Activated T-cell treated with anti-CD3 and anti-CD28 coated beads, Interleukin-2, amount 50 U/mL, for 4 hours (primary cell): ENCODE data around the gene OR1S1. TPM values are rescaled to one million over a fixed set of nuclear protein-coding genes. Genes with fewer than 3 reads are reported as not detected.
"Not testable (repeated sequence)": the region's sequence is repeated elsewhere in the genome, so short reads cannot be mapped to it uniquely, and the experiment has no call there.

Source experiments
- ATAC-seq, 2 donors: fragments of 200-7000 bp; cut with Tn5 transposase; one replicate each; pipeline ENCODE4 v1.10.0; 2021
- DNase-seq: peaks from one replicate; pipeline ENCODE4 v3.0.0-alpha.2; 2020
- H3K27me3 Mint-ChIP-seq: one replicate; pipeline ENCODE4 v1.8.0; 2021; ENCODE audit warnings: low read depth, mixed read lengths
- H3K36me3 Mint-ChIP-seq: one replicate; pipeline ENCODE4 v1.8.0; 2022; ENCODE audit warnings: mixed read lengths; ENCODE audit not compliant: insufficient read depth
- H3K4me1 Mint-ChIP-seq: one replicate; pipeline ENCODE4 v1.8.0; 2021; ENCODE audit warnings: low read depth, mixed read lengths
- H3K4me3 Mint-ChIP-seq: one replicate; pipeline ENCODE4 v1.8.0; 2021; ENCODE audit warnings: mild to moderate bottlenecking, moderate library complexity, mixed read lengths
- H3K9me3 Mint-ChIP-seq: one replicate; pipeline ENCODE4 v1.8.0; 2021; ENCODE audit warnings: mixed read lengths
- total RNA-seq, 3 donors: library from RNA; stranded (reverse); gene quantifications; one replicate each; pipeline ENCODE4 v1.2.1, GENCODE V29; 2021

OR1S1 gene
- total RNA-seq = not detected

GRCh38 chr11:58212420-58212819 lies at the start of gene OR1S1:
Gene OR1S1 (plus strand): TSS chr11:58212720.
- ATAC-seq, H3K9me3 Mint-ChIP-seq, H3K4me1 Mint-ChIP-seq, H3K36me3 Mint-ChIP-seq, DNase-seq, H3K27me3 Mint-ChIP-seq, H3K4me3 Mint-ChIP-seq: not testable (repeated sequence)

GRCh38 chr11:58164389-58164788 lies 48.1 kb upstream of the OR1S1 start:
- Mint-ChIP-seq H3K27me3 (peaks cover 2% of the 10 kb centered on the region), H3K9me3 (no peaks in the 10 kb centered on the region), H3K4me1 (no peaks in the 10 kb centered on the region), H3K4me3 (no peak overlapping the region), H3K36me3 (no peaks in the 10 kb centered on the region)
- DNase-seq = no peak
- no peak for ATAC-seq

GRCh38 chr11:58164990-58165389 lies 47.5 kb upstream of the OR1S1 start:
- Mint-ChIP-seq H3K36me3 (no peaks in the 10 kb centered on the region), H3K4me1 (no peaks in the 10 kb centered on the region), H3K27me3 (peaks cover 3% of the 10 kb centered on the region), H3K9me3 (no peaks in the 10 kb centered on the region), H3K4me3 (no peak overlapping the region)
- DNase-seq (no peak), ATAC-seq (no peak)

GRCh38 chr11:58165504-58166106 lies 46.9 kb upstream of the OR1S1 start:
- Mint-ChIP-seq H3K4me1 (no peaks in the 10 kb centered on the region), H3K9me3 (no peaks in the 10 kb centered on the region), H3K36me3 (no peaks in the 10 kb centered on the region), H3K4me3 (no peak overlapping the region), H3K27me3 (peaks cover 3% of the 10 kb centered on the region)
- DNase-seq (no peak), ATAC-seq (no peak)

GRCh38 chr11:58177409-58178054 lies 35.0 kb upstream of the OR1S1 start:
- Mint-ChIP-seq H3K36me3 (no peaks in the 10 kb centered on the region), H3K4me3 (no peak overlapping the region), H3K27me3 (peaks cover 24% of the 10 kb centered on the region), H3K9me3 (no peaks in the 10 kb centered on the region), H3K4me1 (no peaks in the 10 kb centered on the region)
- DNase-seq (no peak), ATAC-seq (no peak)

- H3K27me3 Mint-ChIP-seq = peaks cover 24% of the 10 kb centered on the region
- H3K9me3 Mint-ChIP-seq = no peaks in the 10 kb centered on the region
- ATAC-seq (no peak), DNase-seq (no peak)
- H3K4me3 Mint-ChIP-seq = no peak overlapping the region
- no peaks in the 10 kb centered on the region for H3K4me1 Mint-ChIP-seq
- no peaks in the 10 kb centered on the region for H3K36me3 Mint-ChIP-seq
Observed at GRCh38 chr11:58178444-58178843, 34.1 kb upstream of the OR1S1 start.

GRCh38 chr11:58179648-58180047 lies 32.9 kb upstream of the OR1S1 start:
- ATAC-seq (no peak), DNase-seq (no peak)
- Mint-ChIP-seq H3K4me1 (no peaks in the 10 kb centered on the region), H3K9me3 (no peaks in the 10 kb centered on the region), H3K27me3 (peaks cover 20% of the 10 kb centered on the region), H3K36me3 (no peaks in the 10 kb centered on the region), H3K4me3 (no peak overlapping the region)

- Mint-ChIP-seq H3K4me3 (no peak overlapping the region), H3K27me3 (no peaks in the 10 kb centered on the region), H3K4me1 (no peaks in the 10 kb centered on the region), H3K36me3 (no peaks in the 10 kb centered on the region), H3K9me3 (no peaks in the 10 kb centered on the region)
- DNase-seq (no peak), ATAC-seq (no peak)
Observed at GRCh38 chr11:58186938-58187337, 25.6 kb upstream of the OR1S1 start.

GRCh38 chr11:58188770-58189169 lies 23.8 kb upstream of the OR1S1 start, which contains the start of gene OR9Q2:
Gene OR9Q2 (plus strand): TSS chr11:58189070. CDS start chr11:58190491, 1,421 bp downstream.
- Mint-ChIP-seq H3K36me3 (no peaks in the 10 kb centered on the region), H3K27me3 (no peaks in the 10 kb centered on the region), H3K9me3 (no peaks in the 10 kb centered on the region), H3K4me3 (no peak within 1 kb of the TSS), H3K4me1 (no peaks in the 10 kb centered on the region)
- no peak for ATAC-seq
- DNase-seq = no peak

- H3K9me3 Mint-ChIP-seq = no peaks in the 10 kb centered on the region
- no peaks in the 10 kb centered on the region for H3K27me3 Mint-ChIP-seq
- no peaks in the 10 kb centered on the region for H3K36me3 Mint-ChIP-seq
- DNase-seq = no peak
- H3K4me1 Mint-ChIP-seq = no peaks in the 10 kb centered on the region
- H3K4me3 Mint-ChIP-seq = no peak overlapping the region
- ATAC-seq = no peak
Observed at GRCh38 chr11:58192229-58192628, 20.3 kb upstream of the OR1S1 start.

GRCh38 chr11:58193391-58193790 lies 19.1 kb upstream of the OR1S1 start:
- Mint-ChIP-seq H3K4me1 (no peaks in the 10 kb centered on the region), H3K4me3 (no peak overlapping the region), H3K9me3 (peaks cover 8% of the 10 kb centered on the region), H3K27me3 (no peaks in the 10 kb centered on the region), H3K36me3 (no peaks in the 10 kb centered on the region)
- DNase-seq (no peak), ATAC-seq (no peak)

- no peaks in the 10 kb centered on the region for H3K36me3 Mint-ChIP-seq
- no peaks in the 10 kb centered on the region for H3K27me3 Mint-ChIP-seq
- H3K4me1 Mint-ChIP-seq = no peaks in the 10 kb centered on the region
- ATAC-seq (no peak), DNase-seq (no peak)
- H3K9me3 Mint-ChIP-seq = peaks cover 8% of the 10 kb centered on the region
- H3K4me3 Mint-ChIP-seq = no peak overlapping the region
Observed at GRCh38 chr11:58195939-58196338, 16.6 kb upstream of the OR1S1 start.

GRCh38 chr11:58199271-58199670 lies 13.2 kb upstream of the OR1S1 start:
- peaks cover 8% of the 10 kb centered on the region for H3K9me3 Mint-ChIP-seq
- ATAC-seq = no peak
- peaks cover 10% of the 10 kb centered on the region for H3K27me3 Mint-ChIP-seq
- H3K36me3 Mint-ChIP-seq = no peaks in the 10 kb centered on the region
- H3K4me1 Mint-ChIP-seq = no peaks in the 10 kb centered on the region
- H3K4me3 Mint-ChIP-seq = no peak overlapping the region
- no peak for DNase-seq

GRCh38 chr11:58204042-58204441 lies 8.5 kb upstream of the OR1S1 start, which contains the start of gene OR1S2:
Gene OR1S2 (minus strand): TSS chr11:58204142. CDS start chr11:58204142, 0 bp downstream.
- H3K27me3 Mint-ChIP-seq = peaks cover 12% of the 10 kb centered on the region
- H3K36me3 Mint-ChIP-seq = no peaks in the 10 kb centered on the region
- H3K4me1 Mint-ChIP-seq = no peaks in the 10 kb centered on the region
- ATAC-seq (no peak), DNase-seq (no peak)
- H3K9me3 Mint-ChIP-seq = no peaks in the 10 kb centered on the region
- no peak within 1 kb of the TSS for H3K4me3 Mint-ChIP-seq

- Mint-ChIP-seq H3K36me3 (no peaks in the 10 kb centered on the region), H3K9me3 (no peaks in the 10 kb centered on the region), H3K4me3 (no peak overlapping the region), H3K4me1 (no peaks in the 10 kb centered on the region), H3K27me3 (no peaks in the 10 kb centered on the region)
- ATAC-seq = no peak
- DNase-seq = no peak
Observed at GRCh38 chr11:58216476-58216875, 4.0 kb downstream of the OR1S1 start.
